ENCODE measurements around the gene OSBPL2.

DNA sequence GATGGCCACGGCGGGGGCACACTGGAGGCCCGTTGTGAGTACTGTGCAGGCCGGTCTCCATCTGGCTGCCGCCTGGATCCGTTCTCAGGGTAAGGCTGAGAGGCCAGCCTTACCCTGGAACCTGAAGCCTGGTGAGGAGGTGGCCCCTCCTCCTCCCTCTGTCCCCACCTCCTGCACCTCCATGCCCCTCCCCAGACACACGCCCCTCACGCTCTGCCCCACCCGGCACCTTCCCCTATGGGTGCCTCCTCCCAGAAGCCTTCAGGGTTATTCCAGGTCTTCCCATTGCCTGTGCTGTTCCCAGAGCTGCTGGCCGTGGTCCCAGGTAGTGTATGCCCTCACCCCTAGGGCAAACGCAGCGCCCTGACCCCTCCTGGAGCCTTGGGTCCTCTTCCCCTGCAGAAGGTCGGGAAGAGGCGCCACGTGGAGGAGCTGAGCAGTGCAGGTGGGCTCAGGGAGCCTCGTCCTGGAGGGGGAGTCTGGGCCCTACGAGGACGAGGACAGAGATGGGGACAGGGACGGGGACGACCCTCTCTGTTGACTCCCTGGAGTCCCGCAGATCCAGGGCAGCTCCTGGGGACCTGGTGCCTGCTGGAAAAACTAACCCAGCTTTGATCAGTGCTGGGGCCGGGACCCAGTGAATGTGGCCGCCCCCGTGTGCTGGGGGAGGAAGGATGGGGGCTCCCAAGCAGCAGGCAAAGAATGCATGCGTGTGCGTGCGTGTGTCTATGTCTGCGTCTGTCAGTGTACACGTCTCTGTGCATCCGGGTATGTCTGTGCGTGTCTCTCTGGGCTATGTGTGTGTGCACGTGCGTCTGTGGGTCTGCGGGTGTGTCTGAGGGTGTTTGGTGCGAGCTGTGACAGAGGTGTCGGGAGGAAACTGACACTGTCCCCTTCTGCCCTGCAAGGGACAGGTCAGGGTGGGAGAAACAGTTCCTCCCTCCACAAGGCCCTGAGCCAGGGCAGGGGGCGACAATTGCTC lies 10.1 kb upstream of the OSBPL2 start:
- TF ChIP-seq CTCF (IDR thresholded peaks at IDR 0.05) = no peak
- no peak for TF ChIP-seq POLR2A (IDR thresholded peaks at IDR 0.05)
